ENCODE measurements around the gene NPLOC4.

Gene NPLOC4

GRCh38 chr17:81561494-81561885 lies 75.4 kb downstream of the NPLOC4 start:
- no peak for DNase-seq

- no peak for DNase-seq
Measured at GRCh38 chr17:81558941-81559806, 77.7 kb downstream of the NPLOC4 start.

- no peak for DNase-seq
Measured at GRCh38 chr17:81558115-81558468, 78.8 kb downstream of the NPLOC4 start.

DNA sequence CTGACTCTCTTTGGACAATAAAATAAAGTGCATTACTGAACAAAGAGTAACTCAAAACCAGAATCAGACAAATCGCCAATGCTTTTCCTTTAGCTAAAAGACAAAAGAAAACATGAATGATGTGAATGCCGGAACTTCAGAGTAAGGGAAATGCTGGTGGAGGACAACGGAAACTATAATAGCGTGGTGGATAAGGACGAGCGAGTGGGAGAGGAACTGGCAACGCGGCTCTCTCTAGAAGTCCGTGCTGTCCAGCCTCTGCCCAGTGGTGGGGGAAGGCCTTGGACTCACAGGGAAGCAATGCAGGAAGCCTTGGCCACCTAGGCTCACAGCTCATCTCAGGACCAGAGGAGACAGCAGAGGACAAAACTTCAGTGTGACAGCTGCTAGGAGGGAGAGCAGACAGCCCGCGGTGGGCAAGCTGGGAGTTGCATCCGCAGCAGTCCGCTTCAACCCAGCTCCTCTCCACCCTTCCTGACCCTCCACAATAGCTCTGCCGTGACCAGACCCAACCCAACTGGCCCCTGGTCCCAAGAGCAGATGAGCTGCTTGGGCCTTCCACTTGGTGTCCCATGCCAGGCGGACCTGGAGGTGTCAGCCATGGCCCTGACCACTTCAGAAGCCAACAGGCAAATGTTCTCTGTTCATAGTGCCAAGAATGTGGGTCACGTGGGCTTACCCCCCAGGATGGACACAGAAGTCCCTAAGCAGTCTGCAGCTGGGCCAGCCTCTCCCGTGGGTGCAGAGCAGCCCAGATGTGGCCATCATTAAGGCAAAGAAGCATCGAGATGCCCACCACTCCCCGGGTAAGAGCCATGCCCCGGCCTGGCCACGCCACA lies 79.4 kb downstream of the NPLOC4 start:
- DNase-seq: no peak

- no peak for DNase-seq
Measured at GRCh38 chr17:81556863-81557262, 80.0 kb downstream of the NPLOC4 start.

DNA sequence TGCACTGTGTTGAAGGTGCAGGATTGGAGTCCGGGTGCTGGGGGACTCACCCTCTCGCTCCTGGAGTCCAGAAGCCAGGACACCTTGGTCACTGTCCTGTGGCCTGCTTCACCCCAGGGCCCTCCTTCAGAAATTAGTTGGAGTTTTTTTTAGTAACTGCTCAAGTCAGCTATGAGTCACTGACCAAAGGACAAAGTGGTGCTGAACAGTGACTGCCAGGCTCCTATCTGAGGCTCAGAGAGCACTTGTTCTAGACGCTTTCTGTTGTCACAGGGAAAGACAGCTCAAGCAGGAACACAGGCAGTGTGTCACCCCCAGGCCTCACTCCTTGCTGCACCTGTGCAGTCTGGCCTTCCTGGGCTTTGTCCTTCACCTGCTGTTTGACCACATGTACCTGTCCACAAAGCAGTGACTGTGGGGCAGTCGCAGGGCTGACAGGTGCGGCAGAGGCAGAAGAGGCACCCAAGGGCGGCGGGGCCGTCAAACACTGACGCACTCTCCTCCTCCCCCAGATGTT lies 80.7 kb downstream of the NPLOC4 start:
- DNase-seq: no peak

DNA sequence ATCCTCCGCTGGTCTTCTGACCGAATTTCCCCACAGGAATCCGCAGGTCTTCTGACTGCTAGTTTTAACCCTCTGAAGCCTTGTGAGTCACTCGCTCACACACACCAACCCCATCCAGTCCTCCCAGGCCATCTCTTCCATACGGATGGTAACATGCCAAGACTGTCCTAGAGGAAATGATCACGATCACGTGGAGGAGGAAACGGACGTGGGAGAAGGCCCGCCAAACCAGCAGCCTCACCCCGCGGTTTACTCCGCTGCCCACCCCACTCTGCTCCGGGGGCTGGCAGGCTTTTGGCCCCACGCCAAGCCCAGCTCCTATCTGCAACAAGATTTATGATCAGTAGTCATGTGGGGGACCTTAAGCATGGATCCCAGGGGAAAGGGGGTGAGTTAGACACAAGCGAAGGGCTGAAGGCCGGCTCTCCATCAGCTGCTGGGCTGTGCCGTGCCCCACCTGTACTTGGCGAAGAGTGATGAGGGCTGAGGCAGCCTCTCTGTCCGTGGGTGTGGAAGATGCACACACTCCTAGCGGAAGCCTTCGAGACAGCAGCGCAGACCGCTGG lies 83.2 kb downstream of the NPLOC4 start:
- peak; percentile 48 for DNase-seq

- DNase-seq: peak; percentile 76
Measured at GRCh38 chr17:81553018-81553615, 83.8 kb downstream of the NPLOC4 start.

- DNase-seq: no peak
Measured at GRCh38 chr17:81552244-81553017, 84.5 kb downstream of the NPLOC4 start, which contains the start of gene FAAP100. Gene FAAP100, minus strand, starts transcription at chr17:81552353. Its CDS starts 23 bp downstream, at chr17:81552330.

- no peak for DNase-seq
Measured at GRCh38 chr17:81551458-81552243, 85.3 kb downstream of the NPLOC4 start.

DNA sequence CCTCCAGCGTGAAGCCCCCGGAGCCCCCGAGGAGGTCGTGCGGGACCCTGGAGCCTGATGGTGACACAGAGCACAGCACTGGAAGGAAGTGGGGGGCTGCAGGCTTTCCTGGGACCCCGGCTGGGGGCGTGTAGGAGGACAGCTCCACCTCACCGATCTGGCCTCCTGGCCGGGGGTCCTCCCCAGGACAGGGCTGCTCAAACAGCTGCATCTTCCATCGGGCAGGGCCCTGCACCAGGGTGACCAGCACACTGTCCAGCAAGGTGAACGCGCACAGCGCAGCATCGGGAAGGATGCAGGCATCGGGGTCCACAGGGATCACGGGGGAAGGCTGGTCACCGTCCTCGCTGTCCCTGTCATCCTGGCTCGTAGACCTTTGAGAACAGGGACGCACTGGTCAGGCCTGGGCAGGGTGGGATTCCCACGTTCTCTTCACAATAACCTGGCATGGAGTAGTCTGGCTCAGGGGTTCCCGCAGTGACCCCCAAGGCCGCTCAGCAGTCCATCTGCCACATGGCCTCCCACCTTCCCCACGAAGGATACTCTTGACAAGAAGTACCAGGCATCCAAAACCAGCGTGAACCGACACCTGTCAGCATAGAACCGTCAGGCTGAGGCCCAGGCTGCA lies 86.0 kb downstream of the NPLOC4 start:
- no peak for DNase-seq

DNA sequence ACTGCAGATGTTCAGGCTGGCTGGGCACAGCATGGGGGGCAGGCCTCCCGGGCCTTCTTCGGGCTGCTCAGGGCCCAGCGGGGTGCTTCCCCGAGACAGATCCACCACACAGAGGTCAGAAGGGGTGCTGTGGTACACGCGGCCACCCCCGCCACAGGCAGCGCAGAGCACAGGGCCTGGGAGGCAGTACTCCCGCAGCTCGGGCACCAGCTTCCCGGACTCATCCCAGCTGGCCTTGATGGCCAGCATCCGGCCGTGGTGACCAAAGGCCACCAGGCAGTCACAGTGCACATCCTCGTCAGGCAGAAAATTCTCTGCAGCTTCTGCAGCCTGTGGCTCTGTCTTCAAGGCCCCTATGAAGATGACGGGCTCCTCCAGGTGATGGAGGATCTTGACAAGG lies 86.6 kb downstream of the NPLOC4 start:
- DNase-seq: no peak

- DNase-seq: no peak
Measured at GRCh38 chr17:81549826-81550225, 87.1 kb downstream of the NPLOC4 start.

DNA sequence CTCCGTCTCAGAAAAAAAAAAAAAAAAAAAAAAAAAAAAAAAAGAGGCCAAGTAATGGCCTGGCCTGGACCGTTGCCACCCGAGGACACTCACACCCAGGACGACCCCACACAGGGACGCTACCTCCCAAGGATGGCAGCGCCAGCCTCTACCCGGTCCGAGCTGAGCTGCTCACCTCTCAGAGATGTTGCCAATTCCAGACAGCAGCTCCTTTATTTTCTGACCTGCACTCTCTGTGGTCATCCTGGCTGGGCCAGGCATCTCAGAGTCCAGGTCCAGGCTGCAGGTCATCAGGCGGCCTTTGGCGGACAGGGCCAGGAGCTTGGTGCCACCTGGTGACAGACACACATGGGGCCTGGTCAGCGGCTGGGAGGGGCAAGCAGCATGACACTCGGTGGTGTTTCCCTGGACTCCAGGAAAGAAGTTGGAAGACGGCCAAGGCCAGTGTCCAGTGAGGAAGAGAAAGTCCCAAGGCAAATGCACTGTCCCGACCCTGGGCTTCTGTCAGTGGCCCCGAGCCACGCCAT lies 87.8 kb downstream of the NPLOC4 start:
- DNase-seq: no peak

GRCh38 chr17:81547614-81547982 lies 89.3 kb downstream of the NPLOC4 start:
- DNase-seq: no peak

DNA sequence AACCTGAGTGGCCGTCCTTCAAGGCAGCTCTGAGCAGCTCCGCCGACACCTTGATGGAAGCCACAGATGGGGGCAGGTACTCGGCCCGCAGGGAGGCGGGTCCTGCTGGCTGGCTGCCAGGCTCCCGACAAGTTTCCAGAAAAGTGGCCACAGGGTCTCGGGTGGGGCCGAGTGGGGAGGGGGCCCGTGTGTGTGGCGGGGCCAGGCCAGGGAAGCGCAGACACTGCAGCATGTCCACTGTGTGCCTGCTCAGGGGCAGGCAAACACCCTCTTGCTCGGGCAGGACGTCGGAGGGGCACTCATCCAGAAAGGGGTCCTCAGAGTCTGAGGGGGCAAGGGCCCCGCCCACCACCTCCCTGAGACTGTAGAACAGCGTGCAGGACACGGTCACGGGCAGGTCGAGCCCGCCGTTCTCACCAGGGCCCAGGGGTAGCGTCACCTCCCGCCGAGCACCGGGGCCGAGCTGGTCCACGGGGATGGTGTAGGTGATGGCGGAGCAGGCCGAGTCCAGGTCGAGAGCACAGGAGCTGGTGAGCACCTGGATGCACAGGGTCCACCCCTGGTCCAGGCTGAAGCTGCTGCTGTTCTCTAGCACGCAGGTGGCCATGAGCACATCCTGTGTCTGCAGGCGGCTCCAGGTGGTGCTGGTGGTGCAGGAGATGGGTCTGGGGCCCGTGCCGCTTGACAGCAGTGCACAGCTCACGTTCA lies 89.9 kb downstream of the NPLOC4 start:
- no peak for DNase-seq

DNA sequence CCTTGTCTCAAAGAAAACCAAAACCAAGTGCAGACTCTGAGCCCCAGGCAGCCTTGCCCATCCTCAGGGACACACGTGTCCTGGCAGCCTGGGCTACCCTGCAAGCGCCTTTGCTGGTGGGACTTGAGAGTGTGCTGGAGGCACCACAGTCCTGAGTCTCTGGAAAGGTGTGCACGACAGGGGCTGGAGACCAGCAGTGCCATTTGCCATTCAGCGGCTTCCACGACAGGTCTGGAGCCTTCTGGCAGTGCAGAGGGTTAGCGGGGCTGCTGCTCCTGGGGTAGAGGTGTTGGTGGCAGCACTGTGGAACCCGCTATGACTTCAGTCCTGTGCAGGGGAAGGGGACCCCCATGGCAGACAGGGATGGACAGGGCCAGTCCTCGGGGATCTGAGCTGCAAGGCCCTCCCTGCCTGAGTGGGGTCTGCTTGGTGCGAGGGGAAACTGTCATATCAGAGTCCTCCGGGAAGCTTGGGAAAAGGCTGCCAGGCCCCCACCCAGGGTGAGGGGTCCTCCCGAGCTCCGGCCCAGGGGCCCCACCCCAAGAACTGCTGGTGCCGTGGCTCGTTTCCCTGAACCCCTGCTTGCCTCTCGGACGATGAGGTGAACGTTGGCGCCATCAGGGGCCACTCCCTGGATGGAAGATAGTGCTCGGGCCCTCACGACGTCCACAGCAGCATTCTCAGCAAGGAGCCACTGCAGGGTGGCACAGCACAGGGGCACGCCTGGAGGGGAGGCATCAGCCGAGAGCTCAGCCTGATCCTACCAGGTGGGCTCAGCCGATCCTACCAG lies 91.6 kb downstream of the NPLOC4 start:
- no peak for DNase-seq

- no peak for DNase-seq
Measured at GRCh38 chr17:81544281-81544974, 92.5 kb downstream of the NPLOC4 start.
